GM12872 (cell line): ENCODE results near the gene PRPF18.

Experiments
- TF ChIP-seq, protein P1 (sequence below): IDR thresholded peaks from 3 replicates; pipeline ENCODE4 v1.5.1; 2011; ENCODE audit warnings: low read depth, mild to moderate bottlenecking, low read length, moderate library complexity; ENCODE audit not compliant: insufficient read depth

Gene PRPF18

GRCh38 chr10:13654118-13654830 is 67.5 kb downstream of the PRPF18 start:
- TF ChIP-seq, protein P1, sequence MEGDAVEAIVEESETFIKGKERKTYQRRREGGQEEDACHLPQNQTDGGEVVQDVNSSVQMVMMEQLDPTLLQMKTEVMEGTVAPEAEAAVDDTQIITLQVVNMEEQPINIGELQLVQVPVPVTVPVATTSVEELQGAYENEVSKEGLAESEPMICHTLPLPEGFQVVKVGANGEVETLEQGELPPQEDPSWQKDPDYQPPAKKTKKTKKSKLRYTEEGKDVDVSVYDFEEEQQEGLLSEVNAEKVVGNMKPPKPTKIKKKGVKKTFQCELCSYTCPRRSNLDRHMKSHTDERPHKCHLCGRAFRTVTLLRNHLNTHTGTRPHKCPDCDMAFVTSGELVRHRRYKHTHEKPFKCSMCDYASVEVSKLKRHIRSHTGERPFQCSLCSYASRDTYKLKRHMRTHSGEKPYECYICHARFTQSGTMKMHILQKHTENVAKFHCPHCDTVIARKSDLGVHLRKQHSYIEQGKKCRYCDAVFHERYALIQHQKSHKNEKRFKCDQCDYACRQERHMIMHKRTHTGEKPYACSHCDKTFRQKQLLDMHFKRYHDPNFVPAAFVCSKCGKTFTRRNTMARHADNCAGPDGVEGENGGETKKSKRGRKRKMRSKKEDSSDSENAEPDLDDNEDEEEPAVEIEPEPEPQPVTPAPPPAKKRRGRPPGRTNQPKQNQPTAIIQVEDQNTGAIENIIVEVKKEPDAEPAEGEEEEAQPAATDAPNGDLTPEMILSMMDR: no peak

DNA sequence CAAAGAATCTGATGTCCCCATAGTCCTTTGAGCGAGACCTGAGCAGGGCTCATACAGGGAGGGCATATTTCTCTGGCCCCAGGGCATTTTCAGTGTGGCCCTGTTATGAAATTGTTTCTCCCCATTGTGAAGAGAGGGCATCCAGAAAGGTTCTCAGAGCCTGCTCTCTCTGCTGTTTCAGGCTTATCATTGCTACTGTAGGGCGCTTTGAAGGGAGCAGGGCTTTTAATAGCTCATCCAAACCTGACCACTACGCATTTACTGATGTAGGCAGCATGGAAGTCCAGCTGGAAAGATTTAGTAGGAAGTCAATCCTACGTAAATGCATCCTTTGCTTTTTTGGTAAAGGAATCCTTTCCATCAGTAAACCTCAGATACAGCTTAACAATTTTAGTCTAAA is 68.1 kb downstream of the PRPF18 start:
- TF ChIP-seq, protein P1: no peak

- TF ChIP-seq, protein P1: no peak
Measured at GRCh38 chr10:13656337-13657100, 69.8 kb downstream of the PRPF18 start.

DNA sequence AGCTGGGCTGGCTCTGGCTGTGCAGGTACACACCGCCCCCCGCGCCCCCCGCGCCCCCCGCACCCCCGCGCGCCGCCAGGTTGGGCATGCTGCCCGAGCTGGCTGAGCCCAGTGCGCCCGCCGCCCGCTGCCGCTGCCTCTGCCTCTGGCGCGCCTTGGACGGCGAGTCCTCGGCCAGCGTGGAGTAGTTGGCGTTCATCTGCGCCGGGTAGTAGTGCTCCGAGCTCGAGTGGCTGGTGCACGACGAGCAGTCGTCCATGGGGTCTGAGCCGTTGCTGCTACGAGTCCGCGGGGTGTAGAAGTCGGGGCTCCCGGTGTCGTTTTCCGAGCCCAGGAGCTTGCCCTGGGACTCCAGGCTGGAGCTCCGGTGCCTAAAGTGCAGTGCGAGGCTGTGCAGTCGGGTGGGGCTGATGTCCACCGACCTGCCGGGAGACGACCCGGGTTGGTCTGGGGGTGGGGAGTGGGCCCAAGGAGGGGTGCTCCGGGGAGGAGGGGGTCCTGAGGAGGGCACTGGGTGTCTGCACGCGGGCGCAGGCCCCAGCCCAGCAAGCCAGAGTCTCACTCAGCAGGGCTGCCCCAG is 70.4 kb downstream of the PRPF18 start:
- TF ChIP-seq, protein P1: no peak

- TF ChIP-seq, protein P1: no peak
Measured at GRCh38 chr10:13658264-13658663, 71.5 kb downstream of the PRPF18 start.

- TF ChIP-seq, protein P1: no peak
Measured at GRCh38 chr10:13658871-13659685, 72.3 kb downstream of the PRPF18 start.
